ENCODE results near the gene ABCC1.

GRCh38 chr16:16051132-16051531 lies 101.7 kb downstream of the ABCC1 start:
- TF ChIP-seq CTCF (IDR thresholded peaks at IDR 0.05; ENCODE audit: insufficient read depth, low read length, poor library complexity, severe bottlenecking) (no peak), EZH2phosphoT487 (conservative IDR thresholded peaks at IDR 0.05; ENCODE audit: low read length) (no peak)

Data from SU-DHL-6 (cell line).